Progenitor cell of endocrine pancreas (in vitro differentiated cells): Measurements from ENCODE around the gene SLC24A5. TPM values are rescaled to one million over a fixed set of nuclear protein-coding genes. Genes with fewer than 3 reads are reported as not detected.

Experiments used
- DNase-seq: peaks from one replicate; pipeline ENCODE4 v3.0.0; 2021; ENCODE audit warnings: low spot score; ENCODE audit not compliant: unreplicated experiment
- H3K27ac Mint-ChIP-seq: 2 replicates; pipeline ENCODE4 v1.8.0; 2021; ENCODE audit warnings: mild to moderate bottlenecking, moderate library complexity, mixed read lengths
- H3K27me3 Mint-ChIP-seq: 2 replicates; pipeline ENCODE4 v1.8.0; 2021; ENCODE audit warnings: mixed read lengths
- H3K36me3 Mint-ChIP-seq: 2 replicates; pipeline ENCODE4 v1.8.0; 2022; ENCODE audit warnings: mixed read lengths; ENCODE audit not compliant: insufficient read depth
- H3K4me1 Mint-ChIP-seq: 2 replicates; pipeline ENCODE4 v1.8.0; 2021; ENCODE audit warnings: low read depth, mixed read lengths
- H3K4me3 Mint-ChIP-seq: 2 replicates; pipeline ENCODE4 v1.8.0; 2021; ENCODE audit warnings: low read depth, mild to moderate bottlenecking, moderate library complexity, mixed read lengths
- H3K9me3 Mint-ChIP-seq: 2 replicates; pipeline ENCODE4 v1.8.0; 2021; ENCODE audit warnings: low read depth, mixed read lengths
- CTCF ChIP-seq: fragments of 200-600 bp; sonication (generic); IDR thresholded peaks from one replicate; pipeline ENCODE4 v1.5.0; 2021; ENCODE audit warnings: antibody characterized with exemption, mild to moderate bottlenecking; ENCODE audit not compliant: unreplicated experiment
- total RNA-seq: library from RNA; stranded (reverse); gene quantifications from 2 replicates; pipeline ENCODE4 v1.2.1, GENCODE V29; 2021

The SLC24A5 gene
- total RNA-seq, 1 donor from 2014 or later: not detected

DNA sequence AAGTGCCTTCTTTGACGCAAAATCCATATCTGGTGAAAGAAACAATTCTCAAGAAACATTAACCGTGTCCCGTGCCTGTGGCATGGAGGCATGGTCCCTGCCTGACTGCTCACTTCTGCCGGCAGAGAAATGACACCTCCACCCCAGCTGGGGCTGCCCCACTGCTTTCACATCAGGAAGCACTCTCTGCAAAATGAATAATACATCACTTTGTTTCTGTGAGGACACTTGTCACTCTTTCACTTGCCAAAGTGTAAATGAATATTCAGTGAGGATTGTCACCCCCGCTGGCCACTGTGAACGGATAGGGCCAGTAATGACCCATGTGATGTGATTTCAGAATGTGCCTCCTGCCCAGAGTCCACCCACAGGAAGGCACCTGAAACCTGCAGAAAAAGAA, 31.1 kb upstream of the SLC24A5 start:
- no peak overlapping the region for H3K27ac Mint-ChIP-seq
- no peaks in the 10 kb centered on the region for H3K4me1 Mint-ChIP-seq
- peaks cover 3% of the 10 kb centered on the region for H3K9me3 Mint-ChIP-seq
- no peak for DNase-seq
- no peak overlapping the region for H3K4me3 Mint-ChIP-seq
- no peak for TF ChIP-seq CTCF
- no peaks in the 10 kb centered on the region for H3K36me3 Mint-ChIP-seq
- H3K27me3 Mint-ChIP-seq: peaks cover 7% of the 10 kb centered on the region

- H3K27me3 Mint-ChIP-seq: peaks cover 7% of the 10 kb centered on the region
- DNase-seq: no peak
- peaks cover 3% of the 10 kb centered on the region for H3K9me3 Mint-ChIP-seq
- H3K36me3 Mint-ChIP-seq: no peaks in the 10 kb centered on the region
- no peaks in the 10 kb centered on the region for H3K4me1 Mint-ChIP-seq
- H3K27ac Mint-ChIP-seq: no peak overlapping the region
- no peak overlapping the region for H3K4me3 Mint-ChIP-seq
- TF ChIP-seq CTCF: no peak
Measured at GRCh38 chr15:48090115-48090514, 30.7 kb upstream of the SLC24A5 start.

- no peak for TF ChIP-seq CTCF
- H3K36me3 Mint-ChIP-seq: no peaks in the 10 kb centered on the region
- H3K4me3 Mint-ChIP-seq: no peak overlapping the region
- no peak for DNase-seq
- H3K27me3 Mint-ChIP-seq: peaks cover 7% of the 10 kb centered on the region
- no peaks in the 10 kb centered on the region for H3K4me1 Mint-ChIP-seq
- no peak overlapping the region for H3K27ac Mint-ChIP-seq
- peaks cover 3% of the 10 kb centered on the region for H3K9me3 Mint-ChIP-seq
Measured at GRCh38 chr15:48090666-48091065, 30.1 kb upstream of the SLC24A5 start.

GRCh38 chr15:48091522-48091921, 29.3 kb upstream of the SLC24A5 start:
- H3K36me3 Mint-ChIP-seq: no peaks in the 10 kb centered on the region
- TF ChIP-seq CTCF: no peak
- H3K4me1 Mint-ChIP-seq: no peaks in the 10 kb centered on the region
- H3K27me3 Mint-ChIP-seq: peaks cover 3% of the 10 kb centered on the region
- no peak overlapping the region for H3K27ac Mint-ChIP-seq
- peaks cover 3% of the 10 kb centered on the region for H3K9me3 Mint-ChIP-seq
- no peak overlapping the region for H3K4me3 Mint-ChIP-seq
- DNase-seq: no peak

- no peaks in the 10 kb centered on the region for H3K4me1 Mint-ChIP-seq
- H3K27me3 Mint-ChIP-seq: peaks cover 2% of the 10 kb centered on the region
- no peak overlapping the region for H3K4me3 Mint-ChIP-seq
- H3K36me3 Mint-ChIP-seq: no peaks in the 10 kb centered on the region
- no peaks in the 10 kb centered on the region for H3K9me3 Mint-ChIP-seq
- no peak overlapping the region for H3K27ac Mint-ChIP-seq
- no peak for TF ChIP-seq CTCF
- no peak for DNase-seq
Measured at GRCh38 chr15:48096355-48096786, 24.4 kb upstream of the SLC24A5 start.
